DOHH2 (cell line): Measurements from ENCODE around the gene EYA2.

ENCODE experiments used
- H3F3A ChIP-seq: fragments of 200-600 bp; sonication (generic), shearing (Covaris generic); 2 replicates; pipeline ENCODE4 v1.6.0; 2016; ENCODE audit warnings: antibody characterized with exemption, mild to moderate bottlenecking; ENCODE audit not compliant: control insufficient read depth, insufficient read depth
- H3K27ac ChIP-seq: fragments of 200-600 bp; sonication (generic); 2 replicates; pipeline ENCODE4 v1.5.1; 2014; ENCODE audit warnings: low read depth, mild to moderate bottlenecking, low read length, moderate library complexity
- H3K27me3 ChIP-seq: fragments of 200-600 bp; sonication (generic); 2 replicates; pipeline ENCODE4 v1.6.1; 2014; ENCODE audit warnings: mild to moderate bottlenecking, low read length, mixed read lengths; ENCODE audit not compliant: control insufficient read depth
- H3K36me3 ChIP-seq: fragments of 200-600 bp; sonication (generic); 2 replicates; pipeline ENCODE4 v1.6.1; 2014; ENCODE audit warnings: mild to moderate bottlenecking, low read length, moderate library complexity, mixed read lengths; ENCODE audit not compliant: control insufficient read depth
- H3K4me1 ChIP-seq: fragments of 200-600 bp; sonication (generic); 2 replicates; pipeline ENCODE4 v1.6.1; 2014; ENCODE audit warnings: mild to moderate bottlenecking, low read length, mixed read lengths; ENCODE audit not compliant: control insufficient read depth
- H3K4me2 ChIP-seq: fragments of 200-600 bp; sonication (generic); 2 replicates; pipeline ENCODE4 v1.6.0; 2014; ENCODE audit warnings: mild to moderate bottlenecking, low read length, moderate library complexity
- H3K4me3 ChIP-seq: fragments of 200-600 bp; sonication (generic); 2 replicates; pipeline ENCODE4 v1.5.1; 2014; ENCODE audit warnings: mild to moderate bottlenecking, low read length, mixed read lengths
- H3K79me2 ChIP-seq: fragments of 200-600 bp; sonication (generic); 2 replicates; pipeline ENCODE4 v1.6.1; 2014; ENCODE audit warnings: mild to moderate bottlenecking, low read length, mixed read lengths; ENCODE audit not compliant: control insufficient read depth
- H3K9me2 ChIP-seq: fragments of 200-600 bp; sonication (generic); replicated peaks from 2 replicates; pipeline ENCODE4 v1.6.1; 2014; ENCODE audit warnings: mild to moderate bottlenecking, low read length, mixed read lengths; ENCODE audit not compliant: control insufficient read depth
- H3K9me3 ChIP-seq: fragments of 200-600 bp; sonication (generic); 2 replicates; pipeline ENCODE4 v1.6.1; 2014; ENCODE audit warnings: antibody characterized with exemption, low read length, mixed read lengths; ENCODE audit not compliant: control insufficient read depth, insufficient read depth
- H4K20me1 ChIP-seq: fragments of 200-600 bp; sonication (generic); 2 replicates; pipeline ENCODE4 v1.6.0; 2014; ENCODE audit warnings: low read depth, mild to moderate bottlenecking, antibody characterized with exemption, low read length, moderate library complexity; ENCODE audit not compliant: control insufficient read depth, insufficient read depth
- CTCF ChIP-seq: fragments of 200-600 bp; sonication (generic); IDR thresholded peaks from one replicate; pipeline ENCODE4 v1.5.1; 2014; ENCODE audit warnings: antibody characterized with exemption, mild to moderate bottlenecking, low read depth, low read length; ENCODE audit not compliant: poor library complexity, severe bottlenecking
- EZH2phosphoT487 ChIP-seq: fragments of 200-600 bp; sonication (generic); IDR thresholded peaks from 2 replicates; pipeline ENCODE4 v1.6.1; 2017; ENCODE audit warnings: borderline replicate concordance, mild to moderate bottlenecking, antibody characterized with exemption, low read length, moderate library complexity, mixed read lengths

Gene EYA2

DNA sequence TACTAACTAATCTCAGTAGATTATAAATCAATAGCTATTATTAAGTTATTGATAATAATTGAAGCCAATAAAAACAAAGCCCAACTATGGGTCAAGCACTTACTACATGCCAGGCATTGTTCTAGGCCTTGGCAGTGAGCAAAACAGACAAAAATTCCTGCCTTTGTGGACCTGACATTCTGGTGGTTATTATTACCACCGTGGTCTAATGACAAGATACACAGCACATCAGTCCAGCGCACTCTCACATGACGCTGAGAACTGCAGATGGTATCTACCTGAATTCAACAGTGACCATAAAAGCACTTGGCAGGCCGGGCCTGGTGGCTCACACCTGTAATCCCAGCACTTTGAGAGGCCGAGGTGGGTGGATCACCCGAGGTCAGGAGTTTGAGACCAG, 340.5 kb downstream of the EYA2 start:
- Histone ChIP-seq H3K4me3 (no peak overlapping the region), H3K9me2 (no peaks in the 10 kb centered on the region), H3K9me3 (no peaks in the 10 kb centered on the region), H3K27ac (no peak overlapping the region), H3F3A (no peaks in the 10 kb centered on the region), H4K20me1 (no peaks in the 10 kb centered on the region), H3K27me3 (no peaks in the 10 kb centered on the region), H3K36me3 (peaks cover 78% of the 10 kb centered on the region), H3K79me2 (no peaks in the 10 kb centered on the region), H3K4me1 (no peaks in the 10 kb centered on the region), H3K4me2 (no peak overlapping the region)
- no peak for TF ChIP-seq EZH2phosphoT487
- TF ChIP-seq CTCF, result no peak

- Histone ChIP-seq H4K20me1 (no peaks in the 10 kb centered on the region), H3K36me3 (peaks cover 72% of the 10 kb centered on the region), H3K9me2 (no peaks in the 10 kb centered on the region), H3K4me2 (no peak overlapping the region), H3K4me1 (no peaks in the 10 kb centered on the region), H3K79me2 (no peaks in the 10 kb centered on the region), H3K4me3 (no peak overlapping the region), H3K9me3 (no peaks in the 10 kb centered on the region), H3F3A (no peaks in the 10 kb centered on the region), H3K27ac (no peak overlapping the region), H3K27me3 (no peaks in the 10 kb centered on the region)
- TF ChIP-seq CTCF, result no peak
- no peak for TF ChIP-seq EZH2phosphoT487
Measured at GRCh38 chr20:47235853-47236638, 341.4 kb downstream of the EYA2 start.

DNA sequence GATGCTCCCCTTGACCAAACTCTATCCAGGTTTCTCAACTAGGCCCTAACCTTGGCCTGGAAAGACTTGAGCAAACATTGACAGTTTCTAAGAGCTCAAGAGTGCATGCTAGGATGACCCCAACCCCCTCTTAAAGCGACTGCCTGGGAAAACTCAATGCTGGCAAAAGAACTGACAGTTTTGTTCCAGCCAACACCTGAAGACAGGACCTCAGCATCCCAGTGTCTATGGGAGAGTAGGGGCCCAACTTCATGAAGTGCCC, 341.9 kb downstream of the EYA2 start:
- no peaks in the 10 kb centered on the region for H3K4me1 ChIP-seq
- H3K27me3 ChIP-seq, result no peaks in the 10 kb centered on the region
- H3K27ac ChIP-seq, result no peak overlapping the region
- no peak for TF ChIP-seq EZH2phosphoT487
- TF ChIP-seq CTCF, result no peak
- no peaks in the 10 kb centered on the region for H3K9me3 ChIP-seq
- no peaks in the 10 kb centered on the region for H3K9me2 ChIP-seq
- H3K79me2 ChIP-seq, result no peaks in the 10 kb centered on the region
- H4K20me1 ChIP-seq, result no peaks in the 10 kb centered on the region
- H3K36me3 ChIP-seq, result peaks cover 67% of the 10 kb centered on the region
- no peak overlapping the region for H3K4me2 ChIP-seq
- no peaks in the 10 kb centered on the region for H3F3A ChIP-seq
- no peak overlapping the region for H3K4me3 ChIP-seq

- Histone ChIP-seq H3K4me2 (no peak overlapping the region), H3K79me2 (peaks cover 7% of the 10 kb centered on the region), H3K36me3 (peaks cover 70% of the 10 kb centered on the region), H4K20me1 (no peaks in the 10 kb centered on the region), H3K9me3 (no peaks in the 10 kb centered on the region), H3K4me3 (no peak overlapping the region), H3F3A (no peaks in the 10 kb centered on the region), H3K27me3 (no peaks in the 10 kb centered on the region), H3K9me2 (no peaks in the 10 kb centered on the region), H3K27ac (no peak overlapping the region), H3K4me1 (no peaks in the 10 kb centered on the region)
- TF ChIP-seq CTCF (no peak), EZH2phosphoT487 (no peak)
Measured at GRCh38 chr20:47237715-47238114, 343.1 kb downstream of the EYA2 start.
